Neural cell (in vitro differentiated cells): ENCODE data around the gene TRPT1. TPM values are rescaled to one million over a fixed set of nuclear protein-coding genes. Genes with fewer than 3 reads are reported as not detected.

Source experiments
- H2AFZ ChIP-seq: fragments of 200-600, 300-800 bp; sonication (generic), shearing (Covaris generic); 2 replicates; pipeline ENCODE4 v1.6.0; 2014; ENCODE audit warnings: low read depth, mild to moderate bottlenecking, antibody characterized with exemption, low read length, moderate library complexity
- H3F3A ChIP-seq: fragments of 200-600 bp; shearing (Covaris generic); 2 replicates; pipeline ENCODE4 v1.6.1; 2016; ENCODE audit warnings: mild to moderate bottlenecking, moderate library complexity, mixed read lengths, antibody characterized with exemption, low read length; ENCODE audit not compliant: insufficient read depth, poor library complexity, severe bottlenecking
- H3K27ac ChIP-seq: fragments of 200-600, 300-800 bp; sonication (generic), shearing (Covaris generic); 2 replicates; pipeline ENCODE4 v1.5.1; 2014; ENCODE audit warnings: mild to moderate bottlenecking, low read length, moderate library complexity
- H3K27me3 ChIP-seq: fragments of 300-800, 200-600 bp; sonication (generic), shearing (Covaris generic); 2 replicates; pipeline ENCODE4 v1.6.0; 2014; ENCODE audit warnings: mild to moderate bottlenecking, low read depth, low read length, moderate library complexity; ENCODE audit not compliant: insufficient read depth
- H3K36me3 ChIP-seq: fragments of 300-800, 200-600 bp; sonication (generic), shearing (Covaris generic); 2 replicates; pipeline ENCODE4 v1.5.1; 2014; ENCODE audit warnings: mild to moderate bottlenecking, antibody characterized with exemption, low read length, moderate library complexity; ENCODE audit not compliant: insufficient read depth
- H3K4me2 ChIP-seq: fragments of 300-800, 200-600 bp; sonication (generic), shearing (Covaris generic); 2 replicates; pipeline ENCODE4 v1.6.0; 2014; ENCODE audit warnings: mild to moderate bottlenecking, low read length
- H3K4me3 ChIP-seq: fragments of 300-800, 200-600 bp; sonication (generic), shearing (Covaris generic); 2 replicates; pipeline ENCODE4 v1.5.1; 2014; ENCODE audit warnings: mild to moderate bottlenecking, low read length, moderate library complexity
- H3K79me2 ChIP-seq: fragments of 200-600 bp; shearing (Covaris generic); replicated peaks from 2 replicates; pipeline ENCODE4 v1.6.0; 2014; ENCODE audit warnings: mild to moderate bottlenecking, low read length, moderate library complexity; ENCODE audit not compliant: insufficient read depth
- H3K9ac ChIP-seq: fragments of 300-800, 200-600 bp; sonication (generic), shearing (Covaris generic); 2 replicates; pipeline ENCODE4 v1.6.1; 2016; ENCODE audit warnings: mild to moderate bottlenecking, low read length, mixed read lengths
- H3K9me2 ChIP-seq: fragments of 200-600 bp; shearing (Covaris generic); 2 replicates; pipeline ENCODE4 v1.6.1; 2016; ENCODE audit warnings: mild to moderate bottlenecking, low read length, mixed read lengths; ENCODE audit not compliant: insufficient read depth
- H3K9me3 ChIP-seq: fragments of 200-600, 300-800 bp; sonication (generic), shearing (Covaris generic); 2 replicates; pipeline ENCODE4 v1.6.1; 2016; ENCODE audit warnings: mild to moderate bottlenecking, mixed run types, low read length, moderate library complexity, mixed read lengths
- H4K20me1 ChIP-seq: fragments of 200-600 bp; shearing (Covaris generic); 2 replicates; pipeline ENCODE4 v1.6.1; 2016; ENCODE audit warnings: mild to moderate bottlenecking, mixed run types; ENCODE audit not compliant: insufficient read depth
- CTCF ChIP-seq: fragments of 450-650 bp; IDR thresholded peaks from 2 replicates; pipeline ENCODE4 v1.5.1; 2014; ENCODE audit warnings: antibody characterized with exemption, mild to moderate bottlenecking, moderate library complexity; ENCODE audit not compliant: poor library complexity, severe bottlenecking
- EP300 ChIP-seq: fragments of 450-650 bp; conservative IDR thresholded peaks from 2 replicates; pipeline ENCODE4 v1.6.1; 2014; ENCODE audit warnings: antibody characterized with exemption, mild to moderate bottlenecking, moderate library complexity; ENCODE audit not compliant: poor library complexity, severe bottlenecking
- EZH2 ChIP-seq: fragments of 200-600, 300-800 bp; shearing (Covaris generic), sonication (generic); IDR thresholded peaks from 2 replicates; pipeline ENCODE4 v1.6.1; 2014; ENCODE audit warnings: antibody characterized with exemption, low read length, borderline replicate concordance, mild to moderate bottlenecking; ENCODE audit not compliant: insufficient read depth, poor library complexity, severe bottlenecking
- MXI1 ChIP-seq: fragments of 450-650 bp; conservative IDR thresholded peaks from 2 replicates; pipeline ENCODE4 v1.6.1; 2014; ENCODE audit warnings: antibody characterized with exemption, mild to moderate bottlenecking; ENCODE audit not compliant: poor library complexity, severe bottlenecking
- POLR2AphosphoS5 ChIP-seq: IDR thresholded peaks from 2 replicates; pipeline ENCODE4 v1.6.1; 2012
- RAD21 ChIP-seq: fragments of 450-650 bp; conservative IDR thresholded peaks from 2 replicates; pipeline ENCODE4 v1.6.1; 2014; ENCODE audit warnings: antibody characterized with exemption, mild to moderate bottlenecking, moderate library complexity
- SMC3 ChIP-seq: fragments of 450-650 bp; conservative IDR thresholded peaks from 2 replicates; pipeline ENCODE4 v1.6.1; 2014; ENCODE audit warnings: antibody characterized with exemption, mild to moderate bottlenecking, moderate library complexity; ENCODE audit not compliant: poor library complexity
- TAF1 ChIP-seq: IDR thresholded peaks from 2 replicates; pipeline ENCODE4 v1.6.1; 2012; ENCODE audit warnings: low read depth
- polyA plus RNA-seq: library from polyadenylated mRNA; depleted of rRNA; stranded (reverse); fragments of >200 nt; gene quantifications from 2 replicates; pipeline ENCODE4 v1.2.3, GENCODE V29; 2014
- TF ChIP-seq, protein P1 (sequence below): IDR thresholded peaks from 2 replicates; pipeline ENCODE4 v1.6.1; 2012; ENCODE audit warnings: borderline replicate concordance

Gene TRPT1
- polyA plus RNA-seq, 1 donor from 2014 or later, result 67.2 TPM

DNA sequence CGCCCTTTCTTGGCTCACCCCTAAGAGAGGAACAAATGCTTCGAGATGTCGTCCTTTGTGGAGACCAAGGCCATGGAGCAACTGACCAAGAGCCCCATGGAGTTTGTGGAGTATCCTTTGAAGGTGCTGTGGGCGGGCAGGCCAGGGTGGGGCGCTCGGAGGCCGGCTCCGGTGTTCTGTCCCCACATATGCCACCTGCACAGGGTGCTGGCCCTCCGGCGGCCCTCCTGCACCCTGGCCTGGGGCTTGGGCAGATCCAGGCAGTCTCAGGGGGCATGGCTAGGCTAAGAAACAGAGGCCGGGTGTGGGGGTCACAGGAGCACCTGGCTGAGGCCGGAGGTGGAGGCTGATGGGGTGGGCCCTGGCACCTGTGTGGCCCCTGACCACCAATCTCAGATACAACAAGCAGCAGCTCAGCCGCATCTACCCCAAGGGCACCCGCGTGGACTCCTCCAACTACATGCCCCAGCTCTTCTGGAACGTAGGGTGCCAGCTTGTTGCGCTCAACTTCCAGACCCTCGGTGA is 35.6 kb upstream of the TRPT1 start:
- Histone ChIP-seq H3F3A (no peaks in the 10 kb centered on the region), H2AFZ (no peak overlapping the region), H3K27me3 (no peaks in the 10 kb centered on the region), H3K4me2 (no peak overlapping the region), H3K27ac (no peak overlapping the region), H4K20me1 (no peaks in the 10 kb centered on the region), H3K4me3 (no peak overlapping the region), H3K9ac (no peak overlapping the region), H3K36me3 (no peaks in the 10 kb centered on the region), H3K9me2 (no peaks in the 10 kb centered on the region), H3K79me2 (no peaks in the 10 kb centered on the region), H3K9me3 (no peaks in the 10 kb centered on the region)
- TF ChIP-seq SMC3 (no peak), POLR2AphosphoS5 (no peak), CTCF (no peak), MXI1 (no peak), EZH2 (no peak), RAD21 (no peak), TAF1 (no peak), EP300 (no peak)
- TF ChIP-seq, protein P1, sequence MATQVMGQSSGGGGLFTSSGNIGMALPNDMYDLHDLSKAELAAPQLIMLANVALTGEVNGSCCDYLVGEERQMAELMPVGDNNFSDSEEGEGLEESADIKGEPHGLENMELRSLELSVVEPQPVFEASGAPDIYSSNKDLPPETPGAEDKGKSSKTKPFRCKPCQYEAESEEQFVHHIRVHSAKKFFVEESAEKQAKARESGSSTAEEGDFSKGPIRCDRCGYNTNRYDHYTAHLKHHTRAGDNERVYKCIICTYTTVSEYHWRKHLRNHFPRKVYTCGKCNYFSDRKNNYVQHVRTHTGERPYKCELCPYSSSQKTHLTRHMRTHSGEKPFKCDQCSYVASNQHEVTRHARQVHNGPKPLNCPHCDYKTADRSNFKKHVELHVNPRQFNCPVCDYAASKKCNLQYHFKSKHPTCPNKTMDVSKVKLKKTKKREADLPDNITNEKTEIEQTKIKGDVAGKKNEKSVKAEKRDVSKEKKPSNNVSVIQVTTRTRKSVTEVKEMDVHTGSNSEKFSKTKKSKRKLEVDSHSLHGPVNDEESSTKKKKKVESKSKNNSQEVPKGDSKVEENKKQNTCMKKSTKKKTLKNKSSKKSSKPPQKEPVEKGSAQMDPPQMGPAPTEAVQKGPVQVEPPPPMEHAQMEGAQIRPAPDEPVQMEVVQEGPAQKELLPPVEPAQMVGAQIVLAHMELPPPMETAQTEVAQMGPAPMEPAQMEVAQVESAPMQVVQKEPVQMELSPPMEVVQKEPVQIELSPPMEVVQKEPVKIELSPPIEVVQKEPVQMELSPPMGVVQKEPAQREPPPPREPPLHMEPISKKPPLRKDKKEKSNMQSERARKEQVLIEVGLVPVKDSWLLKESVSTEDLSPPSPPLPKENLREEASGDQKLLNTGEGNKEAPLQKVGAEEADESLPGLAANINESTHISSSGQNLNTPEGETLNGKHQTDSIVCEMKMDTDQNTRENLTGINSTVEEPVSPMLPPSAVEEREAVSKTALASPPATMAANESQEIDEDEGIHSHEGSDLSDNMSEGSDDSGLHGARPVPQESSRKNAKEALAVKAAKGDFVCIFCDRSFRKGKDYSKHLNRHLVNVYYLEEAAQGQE, result no peak

GRCh38 chr11:64260147-64260708 is 34.2 kb upstream of the TRPT1 start:
- H3K27me3 ChIP-seq, result no peaks in the 10 kb centered on the region
- no peaks in the 10 kb centered on the region for H3K79me2 ChIP-seq
- H3K9ac ChIP-seq, result no peak overlapping the region
- H3F3A ChIP-seq, result no peaks in the 10 kb centered on the region
- no peak overlapping the region for H2AFZ ChIP-seq
- H3K27ac ChIP-seq, result no peak overlapping the region
- TF ChIP-seq TAF1 (no peak), SMC3 (no peak), EP300 (no peak), EZH2 (no peak), RAD21 (no peak), MXI1 (no peak), POLR2AphosphoS5 (no peak), CTCF (no peak)
- TF ChIP-seq, protein P1, result no peak
- no peaks in the 10 kb centered on the region for H3K9me2 ChIP-seq
- H3K36me3 ChIP-seq, result no peaks in the 10 kb centered on the region
- no peaks in the 10 kb centered on the region for H3K9me3 ChIP-seq
- H3K4me2 ChIP-seq, result no peak overlapping the region
- no peak overlapping the region for H3K4me3 ChIP-seq
- H4K20me1 ChIP-seq, result no peaks in the 10 kb centered on the region
